Endothelial cell (in vitro differentiated cells): ENCODE measurements around the gene SPATA24. TPM values are rescaled to one million over a fixed set of nuclear protein-coding genes. Genes with fewer than 3 reads are reported as not detected.
A peak's percentile ranks its signal among the peaks of the same experiment; 100 is the strongest.

Experiments used
- DNase-seq: peaks from one replicate; pipeline ENCODE4 v3.0.0; 2021; ENCODE audit warnings: low spot score
- H3K27ac Mint-ChIP-seq: one replicate; pipeline ENCODE4 v1.8.0; 2021; ENCODE audit warnings: mixed read lengths, inconsistent platforms; ENCODE audit not compliant: unreplicated experiment
- H3K27me3 Mint-ChIP-seq: one replicate; pipeline ENCODE4 v1.8.0; 2021; ENCODE audit warnings: mild to moderate bottlenecking, moderate library complexity, mixed read lengths, inconsistent platforms; ENCODE audit not compliant: unreplicated experiment
- H3K36me3 Mint-ChIP-seq: one replicate; pipeline ENCODE4 v1.8.0; 2021; ENCODE audit warnings: mild to moderate bottlenecking, low read depth, mixed read lengths, inconsistent platforms; ENCODE audit not compliant: unreplicated experiment
- H3K4me1 Mint-ChIP-seq: one replicate; pipeline ENCODE4 v1.8.0; 2021; ENCODE audit warnings: mild to moderate bottlenecking, mixed read lengths, inconsistent platforms; ENCODE audit not compliant: unreplicated experiment
- H3K4me3 Mint-ChIP-seq: one replicate; pipeline ENCODE4 v1.8.0; 2021; ENCODE audit warnings: mild to moderate bottlenecking, mixed read lengths, inconsistent platforms; ENCODE audit not compliant: unreplicated experiment
- H3K9me3 Mint-ChIP-seq: one replicate; pipeline ENCODE4 v1.8.0; 2021; ENCODE audit warnings: mixed read lengths, inconsistent platforms; ENCODE audit not compliant: unreplicated experiment
- CTCF ChIP-seq: fragments of 200-600 bp; sonication (generic); IDR thresholded peaks from one replicate; pipeline ENCODE4 v1.5.0; 2021; ENCODE audit warnings: antibody characterized with exemption; ENCODE audit not compliant: unreplicated experiment
- total RNA-seq: library from RNA; stranded (reverse); fragmentation: NEBNext Ultra II Directional; extraction: Animal tissue kit (Norgen Biotek cat#: 25700); gene quantifications from one replicate; pipeline ENCODE4 v1.2.1, GENCODE V29; 2021; ENCODE audit not compliant: unreplicated experiment

The SPATA24 gene
- total RNA-seq, 1 donor from 2014 or later: 7.6 TPM

GRCh38 chr5:139377226-139377625 lies 26.7 kb downstream of the SPATA24 start:
- H3K36me3 Mint-ChIP-seq: peaks cover 18% of the 10 kb centered on the region
- DNase-seq: no peak
- peaks cover 11% of the 10 kb centered on the region for H3K27me3 Mint-ChIP-seq
- no peaks in the 10 kb centered on the region for H3K9me3 Mint-ChIP-seq
- no peak for TF ChIP-seq CTCF
- no peak overlapping the region for H3K27ac Mint-ChIP-seq
- peaks cover 12% of the 10 kb centered on the region for H3K4me1 Mint-ChIP-seq
- no peak overlapping the region for H3K4me3 Mint-ChIP-seq

- Mint-ChIP-seq H3K36me3 (peaks cover 24% of the 10 kb centered on the region), H3K4me3 (no peak overlapping the region), H3K27me3 (peaks cover 11% of the 10 kb centered on the region), H3K4me1 (peaks cover 12% of the 10 kb centered on the region), H3K27ac (peak overlapping the region; percentile 7), H3K9me3 (no peaks in the 10 kb centered on the region)
- DNase-seq: no peak
- no peak for TF ChIP-seq CTCF
Observed at GRCh38 chr5:139376364-139376763, 27.5 kb downstream of the SPATA24 start.

GRCh38 chr5:139374909-139375308 lies 29.0 kb downstream of the SPATA24 start:
- Mint-ChIP-seq H3K4me3 (no peak overlapping the region), H3K4me1 (peaks cover 13% of the 10 kb centered on the region), H3K9me3 (no peaks in the 10 kb centered on the region), H3K27ac (no peak overlapping the region), H3K27me3 (peaks cover 8% of the 10 kb centered on the region), H3K36me3 (peaks cover 24% of the 10 kb centered on the region)
- no peak for DNase-seq
- no peak for TF ChIP-seq CTCF

- DNase-seq: no peak
- Mint-ChIP-seq H3K4me1 (peaks cover 7% of the 10 kb centered on the region), H3K4me3 (peak overlapping the region; percentile 63), H3K27me3 (peaks cover 5% of the 10 kb centered on the region), H3K9me3 (no peaks in the 10 kb centered on the region), H3K27ac (peak overlapping the region; percentile 23), H3K36me3 (peaks cover 19% of the 10 kb centered on the region)
- TF ChIP-seq CTCF: no peak
Observed at GRCh38 chr5:139371482-139372435, 32.1 kb downstream of the SPATA24 start.

- Mint-ChIP-seq H3K36me3 (peaks cover 26% of the 10 kb centered on the region), H3K27ac (no peak overlapping the region), H3K4me1 (peaks cover 11% of the 10 kb centered on the region), H3K4me3 (no peak overlapping the region), H3K9me3 (no peaks in the 10 kb centered on the region), H3K27me3 (peaks cover 5% of the 10 kb centered on the region)
- no peak for DNase-seq
- TF ChIP-seq CTCF: no peak
Observed at GRCh38 chr5:139369181-139369580, 34.7 kb downstream of the SPATA24 start.
